Spleen (tissue), 7 donors: Measurements from ENCODE around the gene NPM3.

ENCODE experiments used
- CTCF ChIP-seq, 11 experiments: fragments of 200-600 bp in 7 of 11; fragments of 450-650 bp in 4 of 11; sonication (generic) in 4 of 11; IDR thresholded peaks in 8 of 11; conservative IDR thresholded peaks in 3 of 11; 1 replicate in 7 of 11; 2 replicates in 4 of 11; pipeline versions ENCODE4 v1.4.0 to v1.8.0; 2016 to 2021; ENCODE audit warnings: antibody characterized with exemption in 11 of 11, inconsistent platforms in 4 of 11, mild to moderate bottlenecking in 1 of 11
- POLR2A ChIP-seq, 3 donors: fragments of 450-650 bp; IDR thresholded peaks; one replicate each; pipeline ENCODE4 v1.5.1; 2017; ENCODE audit warnings: antibody characterized with exemption in 3 of 3, mild to moderate bottlenecking in 1 of 3
- POLR2AphosphoS5 ChIP-seq, 3 donors: sonication (generic); formaldehyde crosslinking; IDR thresholded peaks; one replicate each; pipeline ENCODE4 v1.5.1; 2017; ENCODE audit warnings: antibody characterized with exemption in 3 of 3
- donor health status: DM: no; HTN: no; CAD: no; lungs with moderate emphysema.
- donor health status: DM: no; HTN: no; CAD: no.
- donor health status: DM: no; HTN: no; CAD: no.

GRCh38 chr10:101732096-101732495 lies 51.1 kb downstream of the NPM3 start:
- TF ChIP-seq CTCF (IDR thresholded peaks at IDR 0.05 in 8 of 11, conservative IDR thresholded peaks at IDR 0.05 in 3 of 11) (no peak), POLR2A (IDR thresholded peaks at IDR 0.05) (no peak), POLR2AphosphoS5 (IDR thresholded peaks at IDR 0.05) (no peak)
